GM19099 (cell line): ENCODE results near the gene SMAD3.

Experiments used
- POLR2A ChIP-seq: IDR thresholded peaks from 3 replicates; pipeline ENCODE4 v1.6.1; 2011; ENCODE audit warnings: low read depth; ENCODE audit not compliant: insufficient read length; ENCODE audit errors: extremely low read depth

Gene SMAD3

GRCh38 chr15:67130673-67131601, 65.5 kb downstream of the SMAD3 start:
- no peak for TF ChIP-seq POLR2A

- TF ChIP-seq POLR2A = no peak
Measured at GRCh38 chr15:67132276-67132675, 66.9 kb downstream of the SMAD3 start.

GRCh38 chr15:67133026-67133425, 67.6 kb downstream of the SMAD3 start:
- no peak for TF ChIP-seq POLR2A

GRCh38 chr15:67133738-67134066, 68.3 kb downstream of the SMAD3 start:
- no peak for TF ChIP-seq POLR2A

- TF ChIP-seq POLR2A = peak; percentile 46
Measured at GRCh38 chr15:67134067-67134838, 68.9 kb downstream of the SMAD3 start.

- TF ChIP-seq POLR2A = no peak
Measured at GRCh38 chr15:67134871-67135492, 69.6 kb downstream of the SMAD3 start.

- no peak for TF ChIP-seq POLR2A
Measured at GRCh38 chr15:67135494-67135893, 70.1 kb downstream of the SMAD3 start.

GRCh38 chr15:67136802-67137201, 71.4 kb downstream of the SMAD3 start:
- TF ChIP-seq POLR2A = no peak

GRCh38 chr15:67137319-67137718, 71.9 kb downstream of the SMAD3 start:
- TF ChIP-seq POLR2A = no peak

GRCh38 chr15:67137951-67138848, 72.8 kb downstream of the SMAD3 start:
- TF ChIP-seq POLR2A = no peak

- no peak for TF ChIP-seq POLR2A
Measured at GRCh38 chr15:67138891-67139855, 73.8 kb downstream of the SMAD3 start.

- TF ChIP-seq POLR2A = no peak
Measured at GRCh38 chr15:67140078-67140833, 74.9 kb downstream of the SMAD3 start.
